HuH-7.5 (cell line): ENCODE data around the gene TRAPPC4.
A peak's percentile ranks its signal among the peaks of the same experiment; 100 is the strongest.
"Not testable (repeated sequence)": the region's sequence is repeated elsewhere in the genome, so short reads cannot be mapped to it uniquely, and the experiment has no call there.

Source experiments
- DNase-seq: peaks from one replicate; pipeline ENCODE4 v3.0.0; 2011; ENCODE audit warnings: low spot score

Gene TRAPPC4

GRCh38 chr11:119018074-119018938, at the start of gene TRAPPC4, which contains the start of gene RPS25:
Gene TRAPPC4, plus strand, starts transcription at chr11:119018766. Its CDS starts 30 bp downstream, at chr11:119018796.
Gene RPS25, minus strand, starts transcription at chr11:119018343. Its CDS starts 59 bp downstream, at chr11:119018284.
- DNase-seq: peak; percentile 80

- not testable (repeated sequence) for DNase-seq
These were observed 49.1 kb upstream of the TRAPPC4 start for GRCh38 chr11:118969508-118969907.

- DNase-seq: no peak
These were observed 46.9 kb upstream of the TRAPPC4 start, which contains the start of gene FOXR1 for GRCh38 chr11:118971646-118972045. Gene FOXR1, plus strand, starts transcription at chr11:118971761. Its CDS starts 171 bp downstream, at chr11:118971932.

- DNase-seq: no peak
These were observed 44.6 kb upstream of the TRAPPC4 start for GRCh38 chr11:118973985-118974384.

- DNase-seq: no peak
These were observed 42.5 kb upstream of the TRAPPC4 start for GRCh38 chr11:118975771-118976709.

GRCh38 chr11:118979434-118979833, 39.1 kb upstream of the TRAPPC4 start:
- DNase-seq: no peak

- DNase-seq: no peak
These were observed 38.2 kb upstream of the TRAPPC4 start for GRCh38 chr11:118980191-118980881.

- DNase-seq: not testable (repeated sequence)
These were observed 34.2 kb upstream of the TRAPPC4 start for GRCh38 chr11:118984337-118984736.

- no peak for DNase-seq
These were observed 33.7 kb upstream of the TRAPPC4 start for GRCh38 chr11:118984825-118985224.

- no peak for DNase-seq
These were observed 30.3 kb upstream of the TRAPPC4 start for GRCh38 chr11:118988280-118988679.

GRCh38 chr11:118991486-118992038, 27.0 kb upstream of the TRAPPC4 start:
- DNase-seq: not testable (repeated sequence)

- no peak for DNase-seq
These were observed 21.5 kb upstream of the TRAPPC4 start for GRCh38 chr11:118996926-118997626.

- peak; percentile 97 for DNase-seq
These were observed 20.8 kb upstream of the TRAPPC4 start, which contains the start of gene CENATAC for GRCh38 chr11:118997627-118998387. Gene CENATAC, plus strand, starts transcription at chr11:118998138. Its CDS starts 60 bp downstream, at chr11:118998198.

- DNase-seq: no peak
These were observed 20.2 kb upstream of the TRAPPC4 start for GRCh38 chr11:118998388-118998717.

- DNase-seq: no peak
These were observed 19.7 kb upstream of the TRAPPC4 start for GRCh38 chr11:118998822-118999221.

- no peak for DNase-seq
These were observed 17.7 kb upstream of the TRAPPC4 start for GRCh38 chr11:119000906-119001305.

GRCh38 chr11:119006656-119007055, 11.9 kb upstream of the TRAPPC4 start:
- DNase-seq: no peak

- DNase-seq: no peak
These were observed 7.0 kb upstream of the TRAPPC4 start for GRCh38 chr11:119011476-119012053.

- no peak for DNase-seq
These were observed 5.9 kb upstream of the TRAPPC4 start for GRCh38 chr11:119012629-119013170.
